ENCODE data around the gene MAN2B1.

DNA sequence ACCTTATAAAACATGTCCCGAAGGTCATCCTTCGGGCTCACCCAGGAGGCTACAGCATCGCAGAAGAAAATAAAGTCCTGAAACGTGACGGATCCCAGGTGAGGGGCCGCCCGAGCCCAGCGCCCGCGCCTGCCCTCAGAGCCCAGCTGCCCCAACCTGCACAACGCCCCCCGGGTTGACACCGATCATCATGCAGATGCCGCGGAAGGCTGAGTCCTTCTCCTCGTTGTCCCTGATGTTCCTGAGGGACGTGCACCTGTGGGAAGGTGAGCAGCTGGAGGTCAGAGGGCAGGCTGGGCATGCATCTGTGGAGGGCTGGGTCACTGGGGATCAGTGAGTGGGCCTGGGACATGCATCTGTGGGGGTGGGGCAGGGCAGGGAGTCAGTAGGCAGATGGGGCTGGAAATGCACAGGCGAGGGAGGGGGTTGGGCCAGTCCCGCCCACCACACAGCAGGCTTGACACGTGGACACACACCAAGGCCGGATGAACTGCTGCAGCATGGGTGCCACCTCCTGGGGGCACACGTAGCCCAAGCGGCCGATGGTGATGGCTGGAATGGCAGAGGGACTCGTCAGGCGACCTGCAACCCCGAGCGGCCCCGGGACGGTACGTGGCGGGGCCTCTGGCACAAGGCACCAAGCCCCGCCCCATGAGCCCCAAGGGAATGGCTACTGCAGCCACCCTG lies 35.2 kb upstream of the MAN2B1 start:
- no peak for TF ChIP-seq EZH2 (IDR thresholded peaks at IDR 0.05; ENCODE audit: insufficient read depth, poor library complexity, severe bottlenecking)
- no peak for TF ChIP-seq EZH2phosphoT487 (IDR thresholded peaks at IDR 0.05; ENCODE audit: insufficient read depth, low read depth)

Data from GM23248 (cell line).